GM19452 (cell line): Measurements from ENCODE around the gene SRC.

Experiments
- ATAC-seq: cut with Tn5 transposase; IDR thresholded peaks from one replicate; pipeline ENCODE4 v1.9.1; 2021; ENCODE audit not compliant: unreplicated experiment

The SRC gene

GRCh38 chr20:37446286-37447032, 100.5 kb downstream of the SRC start:
- no peak for ATAC-seq

DNA sequence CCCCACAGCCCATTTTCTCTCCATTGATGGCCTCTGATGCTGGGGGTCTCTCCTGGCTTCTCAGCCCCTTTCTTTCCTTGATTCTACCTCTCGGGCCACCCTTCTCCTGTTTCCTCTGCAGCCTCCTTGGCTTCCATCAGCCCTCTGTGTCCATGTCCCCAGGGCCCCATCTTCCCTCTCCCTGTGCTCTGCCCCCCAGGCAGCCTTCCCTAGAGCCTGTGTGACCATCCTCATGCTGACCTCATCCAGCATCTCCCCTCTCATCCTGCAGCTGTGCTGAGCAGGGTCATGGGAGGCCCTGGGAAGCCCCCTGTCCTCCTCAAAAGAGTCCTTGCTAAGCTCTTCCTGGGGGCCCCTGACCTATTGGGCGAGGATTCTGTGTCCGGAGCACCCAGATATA, 101.7 kb downstream of the SRC start:
- ATAC-seq: no peak

- ATAC-seq: no peak
These were observed 103.3 kb downstream of the SRC start for GRCh38 chr20:37449276-37449675.

DNA sequence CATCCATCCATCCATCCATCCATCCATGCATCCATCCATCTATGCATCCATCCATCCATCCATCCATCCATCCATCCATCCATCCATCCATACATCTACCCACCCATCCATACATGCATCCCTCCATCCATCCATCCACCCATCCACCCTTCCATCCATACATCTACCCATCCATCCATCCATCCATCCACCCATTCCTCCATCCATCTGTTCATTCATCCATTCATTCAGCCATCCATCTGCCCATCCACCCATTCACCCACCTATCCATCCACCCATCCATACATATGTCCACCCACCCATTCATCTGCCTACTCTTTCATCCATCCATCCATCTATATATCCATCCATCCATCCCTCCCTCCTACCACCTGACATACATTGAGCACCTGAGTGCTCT, 104.4 kb downstream of the SRC start:
- ATAC-seq: no peak

- ATAC-seq: no peak
These were observed 105.7 kb downstream of the SRC start for GRCh38 chr20:37451616-37452015.

DNA sequence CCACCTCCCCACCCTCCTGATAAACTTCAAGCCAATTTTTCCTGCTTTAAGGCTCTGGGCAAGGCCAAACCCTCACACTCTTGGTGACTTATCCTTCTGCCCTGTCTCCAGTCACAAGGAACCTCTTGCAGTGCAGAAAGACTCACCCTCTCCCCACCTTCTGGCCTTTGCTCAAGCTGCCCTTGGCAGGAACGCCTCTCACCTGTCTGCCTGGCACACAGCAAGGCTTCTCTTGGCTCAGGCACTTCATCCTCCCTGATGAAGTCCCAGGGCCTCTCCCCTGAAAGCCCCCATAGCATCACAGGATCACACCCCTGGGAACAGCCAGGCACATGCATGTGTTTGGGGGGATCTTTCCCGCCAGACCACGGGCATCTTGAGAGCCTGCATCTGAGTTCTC, 106.3 kb downstream of the SRC start:
- ATAC-seq: no peak

DNA sequence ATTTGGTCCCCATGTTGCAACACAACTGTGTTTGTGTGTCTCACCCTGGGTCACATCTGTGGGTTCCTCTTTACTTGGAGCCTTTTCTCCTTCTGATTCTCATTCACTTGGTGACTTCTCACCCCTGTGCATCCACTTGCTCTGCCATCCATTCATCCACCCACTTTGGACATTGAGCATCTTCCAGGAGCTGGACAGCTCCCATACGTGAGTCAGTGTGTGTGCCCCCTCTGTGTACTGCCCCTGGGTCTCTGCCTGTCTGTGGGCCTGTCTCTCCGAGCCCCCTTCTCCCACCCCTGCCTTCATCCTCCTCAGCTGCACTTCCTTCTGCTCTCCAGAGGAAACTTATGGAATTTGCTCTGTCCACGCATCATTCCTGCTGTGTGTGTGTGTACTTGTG, 107.3 kb downstream of the SRC start:
- no peak for ATAC-seq

- no peak for ATAC-seq
These were observed 107.9 kb downstream of the SRC start for GRCh38 chr20:37453836-37454235.

DNA sequence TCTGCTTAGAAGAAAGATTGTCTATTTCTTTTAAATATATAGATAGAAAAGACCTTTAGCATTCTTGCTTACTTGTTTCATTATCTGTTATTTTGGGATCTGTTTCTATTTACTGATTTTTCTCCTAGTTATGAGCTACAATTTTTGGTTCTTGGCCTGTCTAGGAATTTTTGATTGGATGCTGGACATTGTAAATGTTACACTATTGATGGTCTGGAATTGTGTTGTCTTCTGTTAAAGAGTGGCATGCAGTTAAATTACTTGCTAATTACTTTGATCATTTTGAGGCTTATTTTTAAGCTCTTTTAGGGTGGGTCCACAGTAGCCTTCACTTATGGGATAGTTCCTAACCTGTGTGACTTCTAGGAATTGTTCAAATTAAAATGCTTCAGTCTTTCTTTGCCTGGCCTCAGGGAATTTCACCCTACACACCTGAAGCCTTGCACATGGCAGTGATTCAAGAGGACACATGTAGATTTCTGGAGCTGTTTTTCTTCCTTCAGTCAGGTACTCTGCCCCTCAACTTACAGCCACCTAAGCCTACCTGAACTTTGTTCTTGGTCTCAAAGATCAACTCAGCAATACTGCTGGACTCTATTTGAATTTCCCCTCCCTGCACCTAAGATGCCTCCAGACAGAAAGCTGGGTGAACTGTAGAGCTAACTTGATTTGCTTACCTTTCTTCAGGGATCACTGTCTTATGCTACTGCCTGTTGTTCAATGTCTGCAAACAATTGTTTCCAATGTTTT, 108.9 kb downstream of the SRC start:
- no peak for ATAC-seq
